Gastrocnemius medialis (tissue), 4 donors: Measurements from ENCODE around the gene NCOR1.

Source experiments
- POLR2A ChIP-seq, 2 donors: fragments of 450-650 bp; IDR thresholded peaks; one replicate each; pipeline ENCODE4 v1.6.1; 2017; ENCODE audit warnings: antibody characterized with exemption in 2 of 2, mild to moderate bottlenecking in 2 of 2, moderate library complexity in 2 of 2
- TF ChIP-seq, protein P1 (sequence below), 5 experiments: fragments of 450-650 bp in 3 of 5; fragments of 200-600 bp in 2 of 5; sonication (generic) in 2 of 5; IDR thresholded peaks in 4 of 5; conservative IDR thresholded peaks in 1 of 5; 1 replicate in 4 of 5; 2 replicates in 1 of 5; pipeline ENCODE4 v1.5.1; 2016 to 2019; ENCODE audit warnings: antibody characterized with exemption in 5 of 5, mild to moderate bottlenecking in 3 of 5, moderate library complexity in 3 of 5

DNA sequence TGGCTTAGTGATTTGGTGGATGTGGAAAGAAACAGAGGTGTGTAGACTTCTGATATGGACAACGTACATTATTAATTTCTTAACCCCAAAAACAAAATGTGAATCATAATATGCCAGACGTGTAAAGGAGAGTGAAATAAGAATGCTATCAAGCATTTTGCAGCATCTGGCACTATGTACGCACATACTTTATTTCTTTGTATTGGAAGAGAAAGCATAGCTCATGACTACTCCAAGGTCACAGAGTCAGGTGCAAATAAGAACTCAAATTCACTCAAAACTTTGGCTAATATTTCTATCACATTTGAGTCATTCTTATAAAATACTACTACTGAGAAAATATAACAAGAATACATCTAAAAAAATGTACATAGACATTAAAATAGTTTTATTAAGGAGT lies 140.9 kb downstream of the NCOR1 start:
- TF ChIP-seq, protein P1, sequence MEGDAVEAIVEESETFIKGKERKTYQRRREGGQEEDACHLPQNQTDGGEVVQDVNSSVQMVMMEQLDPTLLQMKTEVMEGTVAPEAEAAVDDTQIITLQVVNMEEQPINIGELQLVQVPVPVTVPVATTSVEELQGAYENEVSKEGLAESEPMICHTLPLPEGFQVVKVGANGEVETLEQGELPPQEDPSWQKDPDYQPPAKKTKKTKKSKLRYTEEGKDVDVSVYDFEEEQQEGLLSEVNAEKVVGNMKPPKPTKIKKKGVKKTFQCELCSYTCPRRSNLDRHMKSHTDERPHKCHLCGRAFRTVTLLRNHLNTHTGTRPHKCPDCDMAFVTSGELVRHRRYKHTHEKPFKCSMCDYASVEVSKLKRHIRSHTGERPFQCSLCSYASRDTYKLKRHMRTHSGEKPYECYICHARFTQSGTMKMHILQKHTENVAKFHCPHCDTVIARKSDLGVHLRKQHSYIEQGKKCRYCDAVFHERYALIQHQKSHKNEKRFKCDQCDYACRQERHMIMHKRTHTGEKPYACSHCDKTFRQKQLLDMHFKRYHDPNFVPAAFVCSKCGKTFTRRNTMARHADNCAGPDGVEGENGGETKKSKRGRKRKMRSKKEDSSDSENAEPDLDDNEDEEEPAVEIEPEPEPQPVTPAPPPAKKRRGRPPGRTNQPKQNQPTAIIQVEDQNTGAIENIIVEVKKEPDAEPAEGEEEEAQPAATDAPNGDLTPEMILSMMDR (IDR thresholded peaks at IDR 0.05 in 4 of 5, conservative IDR thresholded peaks at IDR 0.05 in 1 of 5): no peak
- no peak for TF ChIP-seq POLR2A (IDR thresholded peaks at IDR 0.05)
